H1 (cell line): ENCODE data around the gene GGA3. TPM values are rescaled to one million over a fixed set of nuclear protein-coding genes. Genes with fewer than 3 reads are reported as not detected.

Experiments
- CTCF ChIA-PET: fragments of 300-600 bp; sonication (Branson Sonifier 250); formaldehyde crosslinking; loops from one replicate; lab custom pipeline; 2021; ENCODE audit not compliant: partially characterized antibody; lab: Charles Lee
- POLR2A ChIA-PET: fragments of 300-600 bp; sonication (Branson Sonifier 250); formaldehyde crosslinking; loops from one replicate; lab custom pipeline; 2021; ENCODE audit warnings: inconsistent platforms; ENCODE audit not compliant: partially characterized antibody; lab: Charles Lee
- DNase-seq, 2 experiments: peaks; one replicate each; pipeline versions ENCODE4 v3.0.0 to v3.0.0-alpha.2; 2010 to 2022; ENCODE audit warnings: low spot score in 2 of 2, low read depth in 1 of 2, mixed read lengths in 1 of 2
- FAIRE-seq: peaks from 2 replicates; lab custom pipeline; 2011; peaks lifted over from hg19 to GRCh38; lab: Jason Lieb, UNC
- H2AFZ ChIP-seq: 2 replicates; pipeline ENCODE4 v1.8.1; 2012; ENCODE audit warnings: low read length, inconsistent platforms
- H2AK5ac ChIP-seq: 2 replicates; pipeline ENCODE4 v1.6.1; 2013; ENCODE audit warnings: low read depth, low read length
- H2BK120ac ChIP-seq: replicated peaks from 2 replicates; pipeline ENCODE3; 2013; ENCODE audit warnings: low read depth, low read length, inconsistent platforms
- H2BK12ac ChIP-seq: 2 replicates; pipeline ENCODE4 v1.6.1; 2013; ENCODE audit warnings: low read depth, low read length
- H2BK15ac ChIP-seq: 2 replicates; pipeline ENCODE4 v1.6.1; 2013; ENCODE audit warnings: low read length
- H2BK20ac ChIP-seq: 2 replicates; pipeline ENCODE4 v1.6.1; 2013; ENCODE audit warnings: low read length
- H2BK5ac ChIP-seq: 2 replicates; pipeline ENCODE4 v1.6.1; 2013; ENCODE audit warnings: low read depth, low read length
- H3K14ac ChIP-seq: 2 replicates; pipeline ENCODE4 v1.6.1; 2013; ENCODE audit warnings: inconsistent platforms; ENCODE audit not compliant: insufficient read length
- H3K18ac ChIP-seq: 2 replicates; pipeline ENCODE4 v1.6.1; 2013; ENCODE audit warnings: low read length; ENCODE audit errors: extremely low read depth
- H3K23ac ChIP-seq: 2 replicates; pipeline ENCODE4 v1.6.1; 2013; ENCODE audit warnings: inconsistent platforms; ENCODE audit not compliant: insufficient read length
- H3K23me2 ChIP-seq: 2 replicates; pipeline ENCODE4 v1.6.1; 2013; ENCODE audit warnings: low read depth, low read length
- H3K27ac ChIP-seq: 2 replicates; pipeline ENCODE4 v1.6.1; 2011; ENCODE audit warnings: low read depth, low read length, inconsistent platforms
- H3K27me3 ChIP-seq, 4 experiments: replicated peaks in 1 of 4; 1 replicate in 1 of 4; 2 replicates in 3 of 4; pipeline versions ENCODE4 v1.6.1 to v1.8.1; 2011 to 2013; ENCODE audit warnings: low read length in 3 of 4, mild to moderate bottlenecking in 3 of 4, inconsistent platforms in 2 of 4, mixed read lengths in 2 of 4, moderate library complexity in 1 of 4; ENCODE audit not compliant: control insufficient read depth in 3 of 4, insufficient read depth in 3 of 4; ENCODE audit errors: extremely low read depth in 1 of 4
- H3K36me3 ChIP-seq, 4 experiments: 2 replicates each; pipeline versions ENCODE4 v1.6.1 to v1.8.1; 2011 to 2013; ENCODE audit warnings: mild to moderate bottlenecking in 4 of 4, low read length in 3 of 4, moderate library complexity in 2 of 4, control low read depth in 1 of 4, inconsistent platforms in 1 of 4; ENCODE audit not compliant: insufficient read depth in 4 of 4, control insufficient read depth in 2 of 4
- H3K4ac ChIP-seq: replicated peaks from 2 replicates; pipeline ENCODE3; 2013; ENCODE audit warnings: low read length, low read depth, mixed read lengths, inconsistent platforms; ENCODE audit not compliant: insufficient read length
- H3K4me1 ChIP-seq, 4 experiments: replicated peaks in 1 of 4; 1 replicate in 1 of 4; 2 replicates in 3 of 4; pipeline versions ENCODE4 v1.6.1 to v1.8.1; 2011 to 2013; ENCODE audit warnings: low read length in 3 of 4, inconsistent platforms in 2 of 4, mixed read lengths in 1 of 4; ENCODE audit not compliant: insufficient read depth in 4 of 4, control insufficient read depth in 3 of 4
- H3K4me2 ChIP-seq, 2 experiments: 2 replicates each; pipeline versions ENCODE4 v1.6.1 to v1.8.1; 2011 to 2013; ENCODE audit warnings: low read depth in 2 of 2, low read length in 2 of 2, control low read depth in 1 of 2, inconsistent platforms in 1 of 2, mild to moderate bottlenecking in 1 of 2; ENCODE audit not compliant: insufficient read depth in 1 of 2
- H3K4me3 ChIP-seq, 4 experiments: fragments of 200-600, 300-600 bp in 1 of 4; sonication (generic), shearing (Covaris generic), sonication (Bioruptor Twin) in 1 of 4; 2 replicates each; pipeline versions ENCODE4 v1.5.1 to v1.8.1; 2011 to 2016; ENCODE audit warnings: low read length in 4 of 4, low read depth in 3 of 4, control low read depth in 2 of 4, inconsistent platforms in 2 of 4, mild to moderate bottlenecking in 2 of 4, mixed read lengths in 1 of 4, moderate library complexity in 1 of 4; ENCODE audit not compliant: insufficient read depth in 2 of 4; ENCODE audit errors: extremely low read depth in 1 of 4
- H3K56ac ChIP-seq: replicated peaks from 2 replicates; pipeline ENCODE3; 2013; ENCODE audit warnings: low read depth, mild to moderate bottlenecking, mixed read lengths, low read length, inconsistent platforms; ENCODE audit not compliant: insufficient read length
- H3K79me1 ChIP-seq: 2 replicates; pipeline ENCODE4 v1.6.1; 2013; ENCODE audit warnings: low read depth, low read length, control low read depth
- H3K79me2 ChIP-seq, 2 experiments: 2 replicates each; pipeline versions ENCODE4 v1.6.1 to v1.8.1; 2012 to 2013; ENCODE audit warnings: low read length in 2 of 2, mild to moderate bottlenecking in 2 of 2, inconsistent platforms in 1 of 2; ENCODE audit not compliant: insufficient read depth in 2 of 2, control insufficient read depth in 1 of 2
- H3K9ac ChIP-seq, 4 experiments: replicated peaks in 1 of 4; 1 replicate in 1 of 4; 2 replicates in 3 of 4; pipeline versions ENCODE4 v1.6.1 to v1.8.1; 2011 to 2013; ENCODE audit warnings: low read depth in 3 of 4, low read length in 3 of 4, control low read depth in 2 of 4, mild to moderate bottlenecking in 2 of 4, moderate library complexity in 2 of 4, inconsistent platforms in 1 of 4; ENCODE audit errors: extremely low read depth in 1 of 4
- H3K9me3 ChIP-seq, 2 experiments: 2 replicates each; pipeline versions ENCODE4 v1.6.1 to v1.8.1; 2012 to 2013; ENCODE audit warnings: mild to moderate bottlenecking in 2 of 2, moderate library complexity in 2 of 2, control low read depth in 1 of 2, inconsistent platforms in 1 of 2, low read depth in 1 of 2, low read length in 1 of 2, mixed read lengths in 1 of 2; ENCODE audit not compliant: insufficient read depth in 2 of 2
- H4K20me1 ChIP-seq, 2 experiments: replicated peaks in 1 of 2; 2 replicates each; pipeline versions ENCODE3 to v1.8.1; 2011 to 2013; ENCODE audit warnings: inconsistent platforms in 2 of 2, low read length in 2 of 2, mild to moderate bottlenecking in 1 of 2; ENCODE audit not compliant: insufficient read depth in 2 of 2, control insufficient read depth in 1 of 2
- H4K5ac ChIP-seq: 2 replicates; pipeline ENCODE4 v1.6.1; 2013; ENCODE audit warnings: low read length, low read depth, mixed read lengths, inconsistent platforms; ENCODE audit not compliant: insufficient read length
- H4K8ac ChIP-seq: 2 replicates; pipeline ENCODE4 v1.8.0; 2013; ENCODE audit warnings: mild to moderate bottlenecking, moderate library complexity, low read length, inconsistent platforms; ENCODE audit not compliant: insufficient read depth; ENCODE audit errors: extremely low read depth
- H4K91ac ChIP-seq: replicated peaks from 2 replicates; pipeline ENCODE3; 2013; ENCODE audit warnings: low read length, mixed read lengths, inconsistent platforms; ENCODE audit not compliant: insufficient read length
- CEBPB ChIP-seq: IDR thresholded peaks from 2 replicates; pipeline ENCODE4 v1.6.1; 2012; ENCODE audit warnings: low read depth, low read length
- CHD2 ChIP-seq: IDR thresholded peaks from 2 replicates; pipeline ENCODE4 v1.6.1; 2012; ENCODE audit warnings: low read length, improper control_type of control experiment
- CTCF ChIP-seq, 3 experiments: IDR thresholded peaks; 1 replicate in 2 of 3; 2 replicates in 1 of 3; pipeline versions ENCODE4 v1.5.1 to v1.6.1; 2011; ENCODE audit warnings: low read length in 3 of 3, mild to moderate bottlenecking in 3 of 3, inconsistent platforms in 2 of 3, low read depth in 1 of 3, moderate library complexity in 1 of 3; ENCODE audit not compliant: insufficient read depth in 1 of 3; ENCODE audit errors: control extremely low read depth in 1 of 3
- POLR2AphosphoS5 ChIP-seq: IDR thresholded peaks from 2 replicates; pipeline ENCODE4 v1.6.1; 2011; ENCODE audit warnings: low read depth, low read length
- RFX5 ChIP-seq: IDR thresholded peaks from 2 replicates; pipeline ENCODE4 v1.6.1; 2011; ENCODE audit warnings: low read depth, low read length, improper control_type of control experiment, borderline replicate concordance
- SIRT6 ChIP-seq: IDR thresholded peaks from one replicate; pipeline ENCODE4 v1.7.1; 2012; ENCODE audit warnings: low read length, inconsistent platforms
- WGBS, 2 experiments: shearing (Covaris generic) in 1 of 2; methylation state at CpG; one replicate each; pipeline versions ENCODE4 v1.1.6 to v1.1.7; 2013 to 2015; ENCODE audit warnings: low lambda C conversion rate in 2 of 2, mixed read lengths in 2 of 2, inconsistent platforms in 1 of 2, low coverage in 1 of 2, missing lambda C conversion rate in 1 of 2; ENCODE audit not compliant: insufficient replicate concordance in 2 of 2, insufficient coverage in 1 of 2, insufficient read length in 1 of 2; ENCODE audit errors: extremely low coverage in 1 of 2, missing lambda C conversion rate in 1 of 2; 5-methylcytosine and 5-hydroxymethylcytosine counted together
- polyA plus RNA-seq, 7 experiments: library from polyadenylated mRNA; depleted of rRNA in 3 of 7; stranded (reverse) in 5 of 7; unstranded in 2 of 7; fragments of >200 nt in 5 of 7; fragments of 200-250 nt in 2 of 7; gene quantifications; 1 replicate in 5 of 7; 2 replicates in 1 of 7; 4 replicates in 1 of 7; pipeline versions ENCODE4 v1.2.1 to v1.2.3, GENCODE V29; 2011 to 2013; ENCODE audit warnings: missing spikeins in 2 of 7, mixed read lengths in 2 of 7
- total RNA-seq: library from RNA; stranded (reverse); fragmentation: NEBNext Ultra II Directional; extraction: Animal tissue kit (Norgen Biotek cat#: 25700); gene quantifications from 2 replicates; pipeline ENCODE4 v1.2.1, GENCODE V29; 2021

Gene GGA3
- total and polyA plus RNA-seq, 2 of the 8 experiments (the other 6 are each of a cell fraction or from before 2014, with no cell fraction given), result 40.6 to 60.0 TPM

DNA sequence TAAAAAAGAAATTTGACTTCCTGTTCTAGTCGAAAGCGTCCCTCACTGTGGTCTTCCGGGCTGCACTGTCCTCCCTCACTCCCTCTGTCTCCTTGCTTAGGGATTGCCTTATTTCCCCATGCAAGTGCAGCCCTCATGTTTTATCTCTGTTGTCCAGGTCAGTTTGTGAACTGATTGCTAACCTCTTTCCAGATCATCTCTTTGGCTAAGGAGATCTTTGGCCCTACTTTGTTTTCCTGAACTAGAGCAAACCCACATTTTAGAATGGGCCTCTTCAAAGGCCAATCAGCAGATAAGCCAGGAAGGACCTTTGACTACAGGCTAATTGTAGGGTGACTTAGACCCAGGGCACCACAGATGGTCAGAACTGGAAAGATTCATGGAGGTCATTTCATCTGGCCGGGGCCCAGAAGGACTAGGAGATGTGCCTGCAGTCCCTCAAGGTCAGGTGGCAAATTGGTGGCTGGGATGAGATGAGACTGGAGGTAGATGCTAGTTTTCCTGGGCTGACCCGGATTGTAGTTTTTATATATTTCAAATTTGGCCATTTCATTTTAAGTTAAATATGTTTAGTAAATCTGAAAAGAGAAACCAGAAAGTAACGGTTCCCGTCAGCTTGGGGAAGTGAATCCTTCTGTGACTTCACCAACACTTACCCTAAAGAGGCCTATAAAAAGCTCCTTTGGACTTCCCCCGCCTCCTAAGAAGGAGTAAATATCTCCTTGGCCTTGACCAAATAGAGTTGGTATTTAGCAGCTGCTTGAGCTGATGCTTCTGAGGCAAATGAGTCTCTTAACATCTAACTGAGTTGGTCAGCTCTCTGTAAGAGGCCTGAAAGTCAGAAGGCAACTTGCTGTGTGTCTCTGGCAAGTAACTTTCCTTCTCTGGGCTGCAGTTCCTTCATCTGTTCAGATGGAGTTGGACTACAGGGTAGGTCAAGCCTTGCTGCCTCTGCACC, 34.1 kb upstream of the GGA3 start:
- H2BK120ac ChIP-seq, result no peak overlapping the region
- CTCF ChIA-PET, result interaction anchor here (0.7 to 1.9 kb wide), 3 partner anchors 27 to 117 kb away, joined by 3 to 7 read pairs (median 4); no protein-coding TSS in a partner anchor
- H2BK15ac ChIP-seq, result no peak overlapping the region
- H2BK5ac ChIP-seq, result no peak overlapping the region
- no peaks in the 10 kb centered on the region for H3K4me1 ChIP-seq
- no peak overlapping the region for H3K27ac ChIP-seq
- no peak overlapping the region for H3K9ac ChIP-seq
- no peak for DNase-seq
- H3K23me2 ChIP-seq, result no peaks in the 10 kb centered on the region
- FAIRE-seq, result no peak
- H3K36me3 ChIP-seq, result no peaks in the 10 kb centered on the region
- H4K8ac ChIP-seq, result peak overlapping the region; percentile 12; the same call in 1 of the 2 replicates
- POLR2A ChIA-PET, result interaction anchor here (0.6 to 1.1 kb wide), 2 partner anchors 21 to 28 kb away, joined by 3 read pairs; no protein-coding TSS in a partner anchor
- no peak overlapping the region for H3K56ac ChIP-seq
- H3K14ac ChIP-seq, result no peak overlapping the region
- no peak overlapping the region for H2BK20ac ChIP-seq
- H3K4me3 ChIP-seq, result no peak overlapping the region
- WGBS, 2 experiments, result 89% methylated on average over 8 of the region's 8 CpGs; no CpG with 5 or more reads in 1 of the 2 experiments
- no peaks in the 10 kb centered on the region for H3K9me3 ChIP-seq
- no peaks in the 10 kb centered on the region for H3K27me3 ChIP-seq
- no peak overlapping the region for H3K4me2 ChIP-seq
- H2BK12ac ChIP-seq, result no peak overlapping the region
- H3K79me2 ChIP-seq, result no peaks in the 10 kb centered on the region
- H2AFZ ChIP-seq, result no peak overlapping the region
- H3K23ac ChIP-seq, result no peak overlapping the region
- H4K91ac ChIP-seq, result no peak overlapping the region
- H3K79me1 ChIP-seq, result no peaks in the 10 kb centered on the region
- no peak overlapping the region for H3K18ac ChIP-seq
- no peaks in the 10 kb centered on the region for H4K20me1 ChIP-seq
- no peak overlapping the region for H4K5ac ChIP-seq
- no peak overlapping the region for H2AK5ac ChIP-seq
- TF ChIP-seq POLR2AphosphoS5 (no peak), RFX5 (no peak), SIRT6 (no peak), CTCF (IDR thresholded peaks at IDR 0.05; ENCODE audit: control extremely low read depth in 1 of 3, insufficient read depth in 1 of 3, low read depth in 1 of 3, low read length in 3 of 3) (no peak), CEBPB (no peak), CHD2 (no peak)
- no peak overlapping the region for H3K4ac ChIP-seq
